CD4-positive, alpha-beta T cell treated with Interleukin-4 for 4 hours (primary cell): ENCODE measurements around the gene CD58.
"Not testable (repeated sequence)": the region's sequence is repeated elsewhere in the genome, so short reads cannot be mapped to it uniquely, and the experiment has no call there.

ENCODE experiments used
- DNase-seq: peaks from one replicate; pipeline ENCODE4 v3.0.0-alpha.2; 2020

Gene CD58

DNA sequence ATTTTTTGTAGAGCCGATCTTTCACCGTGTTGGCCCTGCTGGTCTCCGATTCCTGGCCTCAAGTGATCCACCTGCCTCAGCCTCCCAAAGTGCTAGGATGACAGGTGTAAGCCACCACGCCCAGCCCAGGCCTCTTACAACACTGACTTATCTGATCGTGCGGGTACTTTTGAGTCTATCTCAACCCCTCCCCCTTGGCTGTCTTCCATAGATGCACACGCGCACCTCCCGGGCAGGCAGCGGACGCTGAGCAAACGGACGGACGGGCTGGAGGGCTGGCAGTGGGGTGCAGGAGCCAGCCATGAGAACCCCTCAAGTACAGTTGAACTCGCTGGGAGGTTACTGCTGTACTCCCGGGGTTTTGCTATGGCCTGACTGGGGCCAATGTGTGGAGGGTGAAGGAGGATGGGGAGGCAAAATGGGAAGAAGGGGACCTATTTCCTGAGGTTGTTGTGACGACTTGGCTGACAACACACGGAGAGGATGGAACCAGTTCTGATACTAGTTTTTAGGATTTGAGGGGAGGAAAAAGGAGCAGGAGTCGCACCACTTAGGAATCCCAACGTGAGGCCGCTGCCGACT lies 959 bp downstream of the CD58 start:
- peak; percentile 75 for DNase-seq

DNA sequence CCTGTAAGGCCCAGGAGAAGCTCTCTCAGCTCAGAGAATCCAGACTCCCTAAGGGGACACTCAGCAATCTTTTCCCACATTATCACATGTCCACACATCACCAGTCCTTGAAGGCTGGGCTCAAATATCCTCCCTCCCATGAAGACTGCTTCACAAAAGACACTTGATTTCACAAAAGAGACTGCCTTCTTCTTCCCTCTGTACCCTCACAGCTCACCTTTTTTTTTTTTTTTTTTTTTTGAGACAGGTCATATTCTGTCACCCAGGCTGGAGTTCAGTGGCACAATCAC lies 1.5 kb downstream of the CD58 start:
- no peak for DNase-seq

DNA sequence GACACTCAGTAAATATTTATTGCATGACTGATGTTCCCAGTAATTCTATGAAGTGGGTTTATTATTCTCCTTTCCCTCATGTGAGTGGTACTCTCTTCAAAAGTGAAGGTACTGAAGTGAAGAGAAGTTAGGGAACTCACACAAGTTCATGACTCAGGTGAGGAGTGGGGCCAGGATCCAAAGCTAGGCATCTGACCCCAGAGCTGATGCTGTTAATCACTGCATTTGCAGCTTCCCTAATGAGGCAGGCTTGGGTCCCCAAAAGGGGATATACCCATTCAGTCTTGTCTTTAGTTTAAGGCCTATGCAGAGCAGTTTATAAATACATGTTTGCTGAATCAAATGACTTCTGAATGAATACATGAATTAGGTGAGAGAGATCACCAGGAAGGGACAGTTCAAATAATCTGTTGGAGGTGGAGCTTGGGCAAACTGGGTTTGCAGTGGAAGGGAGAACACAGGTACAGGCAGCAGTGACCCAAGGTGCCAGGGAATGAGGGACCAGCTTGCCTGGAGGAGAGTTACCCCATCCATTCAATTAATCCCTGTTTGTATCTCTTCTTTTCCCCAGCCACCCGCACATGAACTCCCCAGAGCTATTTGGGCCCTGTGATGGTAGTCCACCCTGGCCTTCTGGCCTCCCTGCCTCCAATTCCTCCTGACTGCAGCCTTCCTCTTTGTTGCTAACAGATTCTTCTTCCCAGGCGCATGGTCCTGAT lies 2.0 kb downstream of the CD58 start:
- no peak for DNase-seq

DNA sequence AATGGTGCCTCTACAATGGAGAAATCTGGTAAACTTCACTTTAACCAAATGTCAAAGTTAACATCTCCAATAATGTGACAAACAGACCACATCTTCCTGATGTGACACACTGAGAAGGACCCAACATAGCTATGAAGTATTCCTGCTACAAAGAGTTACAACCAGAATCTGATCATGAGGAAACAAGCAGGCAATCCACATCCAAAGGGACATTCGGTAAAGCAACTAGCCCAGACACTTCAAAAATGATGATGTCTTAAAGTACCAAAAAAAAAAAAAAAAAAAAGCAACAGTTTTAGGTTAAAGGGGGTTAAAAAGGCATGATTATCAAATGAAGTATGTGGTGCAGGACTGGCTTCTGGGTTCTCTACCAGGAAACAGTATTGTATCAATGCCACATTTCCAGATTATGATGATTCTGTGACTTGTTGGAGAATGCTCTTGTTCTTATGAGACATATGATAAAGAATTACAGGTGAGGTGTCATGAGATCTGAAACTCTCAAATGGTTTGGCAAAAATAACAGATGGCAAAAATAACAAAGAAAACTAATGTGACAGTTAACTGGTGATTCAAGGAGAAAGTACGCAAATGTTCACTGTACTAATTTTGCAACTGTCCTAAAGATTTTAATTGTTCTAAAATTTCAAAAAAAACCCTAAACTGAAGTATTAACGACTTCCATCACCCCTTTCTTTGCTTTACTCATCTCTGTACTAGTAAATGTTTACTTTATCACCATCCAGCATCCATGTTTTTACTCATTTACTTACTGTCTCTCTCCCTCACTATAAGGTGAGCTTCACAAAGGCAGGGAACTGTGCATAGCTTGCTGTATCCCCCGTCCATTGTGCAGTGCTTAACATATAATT lies 2.8 kb downstream of the CD58 start:
- no peak for DNase-seq

DNA sequence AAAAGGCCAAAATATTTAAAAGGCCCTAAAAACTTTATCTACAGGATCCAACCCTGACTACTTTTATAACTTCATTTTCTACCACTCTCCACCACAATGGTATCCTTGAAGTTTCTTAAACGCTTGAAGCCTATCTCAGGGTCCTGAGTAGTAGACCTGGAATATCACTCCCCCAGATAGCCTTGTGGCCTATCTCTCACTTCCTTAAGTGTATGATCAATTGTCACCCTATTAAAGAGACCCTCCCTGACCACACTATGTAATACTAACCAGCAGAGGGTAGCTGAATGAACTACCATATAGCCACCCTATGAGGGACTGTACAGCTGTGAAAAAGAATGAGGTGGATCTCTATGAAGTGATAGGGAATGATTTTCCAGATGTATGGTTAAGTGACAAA lies 5.6 kb downstream of the CD58 start:
- no peak for DNase-seq

DNA sequence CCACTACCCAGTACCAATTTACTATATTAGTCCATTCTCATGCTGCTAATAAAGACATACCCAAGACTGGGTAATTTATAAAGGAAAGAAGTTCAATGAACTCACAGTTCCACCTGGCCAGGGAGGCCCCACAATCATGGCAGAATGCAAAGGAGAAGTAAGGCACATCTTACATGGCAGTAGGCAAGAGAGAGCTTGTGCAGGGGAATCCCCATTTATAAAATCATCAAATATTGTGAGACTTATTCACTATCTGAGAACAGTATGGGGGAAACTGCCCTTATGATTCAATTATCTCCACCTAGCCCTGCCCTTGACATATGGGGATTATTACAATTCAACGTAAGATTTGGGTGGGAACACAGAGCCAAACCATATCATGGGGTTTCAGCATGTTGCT lies 6.4 kb downstream of the CD58 start:
- DNase-seq = no peak

DNA sequence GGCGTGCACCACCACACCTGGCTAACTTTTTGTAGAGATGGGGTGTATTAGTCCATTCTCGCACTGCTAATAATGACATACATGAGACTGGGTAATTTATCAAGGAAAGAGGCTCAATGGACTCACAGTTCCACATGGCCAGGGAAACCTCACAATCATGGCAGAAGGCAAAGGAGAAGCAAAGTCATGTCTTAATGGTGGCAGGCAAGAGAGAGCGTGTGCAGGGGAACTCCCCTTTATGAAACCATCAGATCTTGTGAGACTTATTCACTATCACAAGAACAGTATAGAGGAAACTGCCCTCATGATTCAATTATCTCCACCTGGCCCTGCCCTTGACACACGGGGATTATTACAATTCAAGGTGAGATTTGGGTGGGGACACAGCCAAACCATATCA lies 8.4 kb downstream of the CD58 start:
- DNase-seq = not testable (repeated sequence)

DNA sequence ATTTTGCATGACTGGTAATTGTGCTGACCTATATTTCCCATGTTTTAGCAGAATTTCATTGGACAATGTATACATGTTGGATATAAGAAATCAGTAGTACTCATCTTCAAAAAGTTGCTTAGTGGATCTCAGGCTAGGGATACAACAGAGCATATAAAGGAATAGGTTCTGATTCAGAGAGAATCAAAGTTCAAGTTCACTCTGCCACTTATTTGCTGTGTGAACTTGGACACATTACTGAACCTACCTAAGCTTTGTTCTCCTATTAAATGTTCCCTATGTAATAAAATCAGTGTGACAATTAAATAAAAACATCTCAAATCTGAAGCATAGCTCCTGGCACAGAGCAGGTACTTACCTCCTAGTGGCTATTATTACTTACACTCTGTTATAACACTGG lies 9.3 kb downstream of the CD58 start:
- no peak for DNase-seq

DNA sequence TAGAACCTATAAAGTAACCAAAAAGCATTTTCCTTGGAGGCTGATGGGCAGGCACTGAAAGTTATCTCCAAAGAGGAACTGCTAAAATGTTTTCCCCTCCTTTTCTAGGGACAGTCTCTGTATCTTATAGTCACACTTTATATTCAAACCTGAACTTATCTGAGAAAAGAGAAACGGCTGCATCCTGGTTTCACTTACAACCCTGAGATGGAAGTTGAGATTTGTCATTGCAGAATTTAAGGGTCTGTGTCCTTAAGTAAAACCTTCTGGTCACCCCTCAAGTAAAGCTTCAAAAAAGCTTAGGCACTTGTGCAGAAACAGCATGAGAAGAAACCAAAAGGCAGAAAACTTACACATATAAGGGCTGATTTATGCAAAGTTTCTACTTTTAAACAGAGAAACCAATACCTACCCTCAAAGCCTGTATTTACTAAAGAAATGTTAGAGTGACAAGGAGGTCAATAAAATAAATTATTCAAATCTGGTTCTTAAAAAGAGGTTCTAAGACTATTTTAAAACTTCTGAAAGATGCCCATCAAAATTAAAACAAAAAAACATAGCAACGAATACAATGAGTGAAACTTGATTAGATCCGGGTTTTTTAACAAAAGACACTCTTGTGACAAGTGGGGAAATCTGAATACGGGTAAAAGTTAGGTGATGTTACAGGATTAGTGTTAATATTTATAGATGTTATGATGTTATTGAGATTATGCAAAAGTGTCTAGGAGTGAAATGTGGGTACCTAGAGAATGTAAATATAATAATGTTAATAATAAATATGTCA lies 9.9 kb downstream of the CD58 start:
- no peak for DNase-seq

DNA sequence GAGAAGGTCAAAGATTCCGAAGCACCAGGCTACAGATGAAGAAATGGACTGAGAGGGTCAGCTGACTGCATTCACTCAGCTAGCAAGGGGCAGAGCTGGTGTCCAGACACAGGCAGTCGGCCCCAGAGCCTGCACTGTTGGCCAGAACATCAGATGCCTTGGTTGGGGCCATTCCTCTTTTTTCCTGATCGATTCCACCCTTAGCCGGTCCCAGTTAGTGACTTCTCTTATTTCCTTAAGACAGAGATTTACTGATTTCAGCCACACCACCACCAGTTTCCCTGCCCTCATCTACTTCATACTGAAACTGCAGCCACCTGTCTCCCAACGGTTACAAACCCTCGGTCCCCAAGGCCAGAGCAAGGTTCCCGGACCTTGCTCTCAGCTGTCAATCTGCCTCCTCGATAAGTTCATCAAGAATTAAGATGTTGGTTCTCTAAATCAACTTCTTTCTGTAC lies 11.5 kb downstream of the CD58 start:
- DNase-seq = no peak

DNA sequence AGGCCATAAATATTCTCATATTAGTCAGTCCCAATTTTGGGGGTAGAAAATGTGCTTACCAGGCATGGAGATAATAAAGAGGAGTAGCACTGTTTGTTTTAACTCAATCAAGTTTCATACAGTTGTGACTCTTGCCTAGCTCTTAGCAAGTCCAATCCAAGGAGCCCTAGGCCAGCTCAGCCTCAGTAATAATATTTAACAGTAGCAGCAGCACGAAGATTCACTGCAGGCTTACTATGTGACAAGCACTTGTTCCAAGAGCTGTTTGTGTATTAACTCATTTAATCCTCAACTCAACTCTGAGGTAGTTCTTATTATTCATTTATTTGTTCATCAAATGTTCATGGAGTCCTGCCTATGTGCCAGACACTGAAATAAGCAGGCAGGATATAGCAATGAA lies 12.3 kb downstream of the CD58 start:
- no peak for DNase-seq

DNA sequence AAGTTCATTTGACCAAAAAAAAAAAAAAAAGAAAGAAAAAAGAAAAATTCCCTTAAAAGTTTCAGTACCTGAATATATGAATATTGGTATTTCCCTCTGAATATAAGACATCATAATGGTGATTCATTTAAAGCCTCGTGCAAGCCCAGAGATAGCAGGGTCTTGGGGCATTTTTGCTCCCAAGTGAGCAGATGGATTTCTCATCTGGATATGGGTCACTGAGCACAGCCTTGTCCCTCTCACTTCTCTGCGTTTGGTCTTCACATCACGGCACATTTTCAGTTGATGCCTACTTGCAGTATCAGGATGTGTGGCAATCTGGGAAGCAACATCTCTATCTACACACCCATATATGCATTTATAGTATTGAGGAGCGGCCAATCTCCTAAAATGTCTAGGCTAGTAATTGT lies 12.7 kb downstream of the CD58 start:
- no peak for DNase-seq

DNA sequence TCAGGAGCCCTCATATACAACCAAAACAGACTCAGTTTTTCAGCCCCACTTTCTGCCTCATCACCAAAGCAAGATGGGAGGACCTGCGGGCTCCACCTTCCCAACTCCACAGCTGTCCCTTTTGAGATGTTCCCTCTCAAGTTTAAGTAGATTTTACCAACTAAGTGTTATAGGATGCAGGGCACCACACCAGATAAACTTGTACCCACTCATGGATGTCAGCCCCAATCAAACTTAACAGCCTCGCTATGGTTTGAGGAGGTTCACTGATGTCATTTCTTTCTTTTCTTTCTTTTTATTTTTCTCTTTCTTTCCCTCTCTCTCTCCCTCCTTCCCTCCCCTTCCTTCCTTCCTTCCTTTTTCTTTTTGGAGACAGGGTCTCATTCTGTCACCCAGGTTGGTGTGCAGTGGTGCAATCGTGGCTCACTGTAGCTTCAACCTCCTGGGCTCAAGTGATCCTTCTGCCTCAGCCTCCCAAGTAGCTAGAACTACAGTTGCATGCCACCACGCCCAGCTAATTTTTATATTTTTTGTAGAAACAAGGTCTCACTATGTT lies 13.4 kb downstream of the CD58 start:
- no peak for DNase-seq

DNA sequence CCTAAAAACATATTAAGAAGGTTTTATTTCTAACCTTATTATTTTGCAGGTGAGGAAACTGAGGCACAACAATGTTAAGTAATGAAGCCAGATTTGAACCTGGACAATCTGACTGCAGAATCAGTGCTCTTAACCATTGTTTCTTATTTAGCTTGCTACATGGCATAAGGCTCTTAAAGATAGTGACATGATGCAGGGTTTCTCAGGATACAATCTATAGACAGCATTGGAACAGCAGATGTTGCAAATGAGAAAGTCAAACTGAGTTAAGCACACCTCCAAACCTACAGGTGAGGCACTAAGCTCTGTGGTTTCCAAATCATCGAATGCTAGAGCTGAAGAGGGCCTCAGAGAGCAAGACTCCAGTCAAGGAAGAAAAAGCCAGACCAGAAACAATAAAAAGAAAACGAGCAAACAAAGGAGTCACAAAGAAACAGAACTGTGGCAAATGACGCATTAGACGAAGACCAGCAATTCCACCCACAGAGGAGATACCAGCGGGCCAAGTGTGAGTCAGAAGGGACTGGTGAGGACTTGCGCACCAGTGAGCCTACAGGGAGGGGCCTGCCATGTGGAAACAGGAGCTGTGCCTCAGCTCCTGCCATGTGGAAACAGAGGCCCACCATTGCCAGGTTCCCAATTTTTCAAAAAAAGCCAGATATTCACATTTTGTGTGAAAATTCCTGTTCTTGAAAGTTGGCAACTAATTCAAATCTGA lies 14.4 kb downstream of the CD58 start:
- peak; percentile 90 for DNase-seq

DNA sequence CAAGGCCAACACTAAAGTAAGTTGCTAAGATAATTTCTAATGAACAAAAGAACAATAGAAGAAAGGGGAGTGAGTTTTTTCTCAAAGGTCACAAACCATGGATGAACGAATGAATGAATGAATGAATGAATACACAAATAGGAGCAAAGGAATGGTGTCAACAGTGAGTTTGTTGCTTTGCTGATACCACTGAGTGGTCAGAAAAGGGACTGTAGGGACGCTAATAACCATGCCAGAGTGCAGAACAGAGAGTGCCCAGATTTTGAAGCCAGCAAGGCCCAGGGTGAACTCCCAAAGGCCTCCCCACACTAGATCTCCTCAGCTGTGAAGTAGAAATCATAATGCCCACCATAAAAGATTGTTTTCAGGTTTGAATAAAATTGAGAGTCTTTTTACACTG lies 15.9 kb downstream of the CD58 start:
- no peak for DNase-seq

DNA sequence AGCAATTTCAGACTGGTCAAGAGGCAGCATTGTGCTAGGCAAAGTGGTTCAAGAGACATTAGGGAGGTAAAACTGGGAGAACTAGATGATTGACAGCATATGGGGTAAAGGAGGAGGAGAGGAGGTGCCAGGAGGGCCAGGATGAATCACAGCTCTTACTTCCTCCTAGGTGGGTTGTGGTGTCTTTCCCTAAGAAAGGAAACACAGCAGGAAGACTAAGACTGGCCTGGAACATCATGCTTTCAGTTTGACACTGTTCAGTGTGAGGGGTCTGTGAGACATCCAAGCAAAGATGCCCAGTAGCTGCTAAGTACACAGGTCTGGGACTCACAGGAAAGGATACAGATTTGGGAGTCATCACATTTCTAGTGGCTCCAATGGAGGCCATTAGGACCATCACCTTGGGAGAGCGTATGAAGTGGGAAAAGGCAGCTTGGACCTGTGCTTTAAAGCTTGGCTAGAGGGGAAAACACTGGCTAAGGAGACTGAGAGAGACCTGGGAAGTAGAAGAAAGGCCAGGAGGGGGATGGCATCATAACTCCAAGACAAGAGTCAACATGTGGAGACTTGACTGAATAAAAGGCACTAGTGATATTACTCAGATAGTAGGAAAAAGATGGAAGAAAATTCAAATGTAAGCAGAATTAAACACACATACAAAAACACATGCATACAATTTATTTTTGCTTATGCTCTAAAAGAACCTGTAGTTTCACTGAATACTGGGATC lies 17.3 kb downstream of the CD58 start:
- no peak for DNase-seq

DNA sequence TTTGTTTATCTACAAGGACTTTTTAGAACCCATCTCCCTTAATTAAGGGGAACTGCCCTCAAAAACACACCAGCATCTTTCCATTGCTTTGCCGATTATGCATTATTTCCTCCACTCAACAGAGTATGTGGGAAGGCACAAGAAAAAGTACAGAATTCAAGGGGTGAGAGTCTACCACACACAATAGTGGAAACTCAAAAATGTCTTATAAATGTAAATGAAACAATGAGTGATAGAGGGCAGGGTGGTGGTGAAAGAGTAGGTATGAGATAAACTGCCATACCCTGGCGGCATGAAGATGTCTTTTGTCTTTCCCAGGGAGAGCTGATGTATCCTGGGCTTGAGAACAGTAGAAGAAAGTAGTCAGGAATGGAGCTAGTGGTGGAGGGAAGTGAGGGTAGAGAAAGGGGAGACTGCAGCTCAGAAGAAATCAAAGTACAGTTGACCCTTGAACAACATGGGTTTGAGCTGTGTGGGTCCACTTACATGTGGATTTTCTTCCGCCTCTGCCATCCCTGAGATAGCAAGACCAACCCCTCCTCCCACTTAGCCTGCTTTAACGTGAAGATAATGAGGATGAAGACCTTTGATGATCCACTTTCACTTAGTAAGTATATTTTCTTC lies 24.4 kb downstream of the CD58 start:
- no peak for DNase-seq

DNA sequence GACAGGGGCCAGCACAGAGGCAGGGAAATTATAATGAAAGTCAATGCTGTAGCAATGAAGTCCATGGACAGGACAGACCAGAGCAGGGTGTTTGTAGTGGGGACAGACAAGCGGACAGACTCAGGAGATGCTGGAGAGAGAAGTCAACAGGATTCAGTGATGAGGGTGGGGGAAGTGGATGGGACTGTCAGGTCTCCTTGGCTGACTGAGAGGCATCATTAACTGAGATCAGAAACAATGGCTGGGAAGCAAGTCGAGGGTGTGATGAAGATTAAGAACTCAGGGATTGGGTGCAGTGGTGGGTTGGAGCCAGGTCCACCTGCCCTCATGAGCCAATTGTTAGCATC lies 25.5 kb downstream of the CD58 start:
- DNase-seq = no peak

DNA sequence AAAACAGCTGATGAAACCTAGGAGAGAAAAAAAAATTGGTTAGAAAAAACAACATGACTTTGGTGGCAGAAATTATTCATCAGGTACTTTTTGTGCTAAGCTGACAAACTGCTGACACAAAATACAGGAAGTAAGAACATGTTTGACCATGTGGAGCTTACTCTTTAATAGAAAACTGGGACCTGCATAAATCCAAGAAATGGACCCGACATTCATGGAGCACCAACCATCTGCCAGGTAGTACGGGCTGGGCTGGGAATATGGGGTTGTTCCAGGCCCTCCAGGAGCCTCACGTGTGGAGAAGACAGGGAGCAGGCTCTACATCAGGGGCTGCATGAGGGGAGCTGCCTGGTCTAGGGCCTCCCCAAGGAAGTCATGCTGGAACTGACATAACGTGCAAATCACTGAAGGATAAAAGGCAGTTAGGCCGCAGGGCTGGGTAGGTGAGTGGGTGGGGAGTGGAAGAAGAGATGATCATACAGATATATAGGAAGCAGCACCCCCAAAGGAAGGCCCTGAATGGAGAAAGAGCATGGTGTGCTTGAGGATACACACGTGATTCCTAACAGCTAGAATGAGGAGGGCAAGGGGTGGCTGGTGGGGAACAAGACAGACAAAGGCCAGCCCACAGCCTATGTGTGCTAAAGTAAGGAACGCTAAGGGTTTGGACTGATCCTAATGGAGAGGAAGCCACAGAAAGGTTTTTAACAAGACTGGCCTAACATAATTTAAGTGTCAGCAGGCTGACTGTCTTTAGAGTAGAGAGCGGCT lies 26.1 kb downstream of the CD58 start:
- DNase-seq = no peak

DNA sequence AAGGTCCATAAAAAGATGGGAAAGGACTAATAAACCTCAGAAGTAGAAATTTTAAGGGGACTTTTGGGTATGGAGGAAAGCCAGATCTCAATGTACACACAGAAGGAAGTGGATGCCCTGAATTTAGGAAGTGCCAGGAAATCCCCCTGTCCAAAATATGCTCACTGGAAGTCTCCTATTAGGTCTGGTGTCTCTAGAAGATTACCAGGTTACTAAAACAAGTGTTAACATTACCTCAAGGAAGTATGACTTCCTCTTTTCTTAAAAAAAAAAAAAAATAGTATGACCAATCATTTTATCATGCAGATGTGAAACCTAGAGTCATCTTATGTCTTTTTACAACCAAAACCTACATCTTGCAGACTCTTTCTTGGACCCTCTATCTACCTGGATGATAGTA lies 30.7 kb downstream of the CD58 start:
- DNase-seq = no peak

DNA sequence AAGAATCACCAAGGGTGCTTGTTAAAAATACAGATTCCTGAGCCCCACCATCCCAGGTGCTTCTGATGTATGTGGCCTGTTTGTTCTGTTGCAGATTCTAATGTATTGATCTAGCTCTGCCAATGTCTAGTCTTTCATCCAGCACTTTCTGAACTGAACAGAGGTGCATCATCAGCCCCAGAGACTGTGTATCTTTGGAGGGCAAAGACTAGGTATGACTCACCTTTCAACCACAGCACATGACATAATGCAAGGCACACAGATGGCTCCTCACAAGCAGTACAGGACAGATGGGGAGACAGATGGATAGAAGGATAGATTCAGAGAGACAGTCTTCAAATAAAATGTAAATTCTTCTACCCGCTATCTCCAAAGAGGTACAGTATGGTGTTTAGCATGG lies 32.3 kb downstream of the CD58 start:
- peak; percentile 76 for DNase-seq
